Osteoblast (primary cell): ENCODE results near the gene ADGRF3. TPM values are rescaled to one million over a fixed set of nuclear protein-coding genes. Genes with fewer than 3 reads are reported as not detected.

ENCODE experiments used
- DNase-seq: peaks from one replicate; pipeline ENCODE4 v3.0.0; 2011; ENCODE audit warnings: low spot score, mixed read lengths; ENCODE audit not compliant: insufficient read length; ENCODE audit errors: missing footprints
- H2AFZ ChIP-seq: 2 replicates; pipeline ENCODE4 v1.6.0; 2011; ENCODE audit warnings: mild to moderate bottlenecking, low read length
- H3K27ac ChIP-seq: 2 replicates; pipeline ENCODE4 v1.5.1; 2011; ENCODE audit warnings: mild to moderate bottlenecking, low read depth, low read length, moderate library complexity
- H3K27me3 ChIP-seq: 2 replicates; pipeline ENCODE4 v1.6.0; 2012; ENCODE audit warnings: mild to moderate bottlenecking, control low read depth, inconsistent platforms, low read length, moderate library complexity; ENCODE audit not compliant: insufficient read depth
- H3K36me3 ChIP-seq: 2 replicates; pipeline ENCODE4 v1.5.1; 2011; ENCODE audit warnings: mild to moderate bottlenecking, low read length, control low read depth, moderate library complexity; ENCODE audit not compliant: insufficient read depth
- H3K4me1 ChIP-seq: 2 replicates; pipeline ENCODE4 v1.5.1; 2011; ENCODE audit warnings: mild to moderate bottlenecking, low read length, control low read depth, moderate library complexity; ENCODE audit not compliant: insufficient read depth
- H3K4me2 ChIP-seq: 2 replicates; pipeline ENCODE4 v1.6.0; 2011; ENCODE audit warnings: mild to moderate bottlenecking, low read length; ENCODE audit not compliant: insufficient read depth
- H3K4me3 ChIP-seq: fragments of 200-600 bp; sonication (generic); 3 replicates; pipeline ENCODE4 v1.5.1; 2012; ENCODE audit warnings: mild to moderate bottlenecking, low read length, inconsistent platforms; ENCODE audit not compliant: insufficient read depth
- H3K79me2 ChIP-seq: 2 replicates; pipeline ENCODE4 v1.6.0; 2012; ENCODE audit warnings: mild to moderate bottlenecking, low read length, control low read depth, inconsistent platforms; ENCODE audit not compliant: insufficient read depth
- H3K9me3 ChIP-seq: 2 replicates; pipeline ENCODE4 v1.5.1; 2011; ENCODE audit warnings: low read depth, low read length, control low read depth
- H4K20me1 ChIP-seq: 2 replicates; pipeline ENCODE4 v1.6.0; 2012; ENCODE audit warnings: mild to moderate bottlenecking, low read length, control low read depth; ENCODE audit not compliant: insufficient read depth
- total RNA-seq: library from RNA; depleted of rRNA; stranded (reverse); fragments of >200 nt; gene quantifications from 2 replicates; pipeline ENCODE4 v1.2.3, GENCODE V29; 2012
- TF ChIP-seq, protein P1 (sequence below): IDR thresholded peaks from 2 replicates; pipeline ENCODE4 v1.5.1; 2011; ENCODE audit warnings: mild to moderate bottlenecking, low read depth, low read length, moderate library complexity; ENCODE audit errors: extremely low read depth

Gene ADGRF3
- total RNA-seq, 1 donor: under 0.01 TPM

DNA sequence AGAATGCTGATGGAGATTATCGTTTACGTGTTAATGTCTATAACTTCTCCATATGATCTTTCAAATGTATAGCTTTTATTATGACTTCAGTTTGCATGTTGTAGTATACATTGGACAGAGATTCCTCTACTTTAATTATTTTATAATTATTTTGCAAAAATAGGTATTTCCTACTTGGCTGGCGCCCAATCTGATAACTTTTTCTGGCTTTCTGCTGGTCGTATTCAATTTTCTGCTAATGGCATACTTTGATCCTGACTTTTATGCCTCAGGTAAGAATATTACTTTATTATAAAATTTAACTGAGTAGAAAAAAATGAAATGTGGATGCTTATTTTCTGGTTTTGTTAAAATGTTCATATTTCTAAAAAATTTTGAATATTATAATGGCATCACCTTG, 18.1 kb upstream of the ADGRF3 start:
- Histone ChIP-seq H3K4me2 (no peak overlapping the region), H3K79me2 (peaks cover 45% of the 10 kb centered on the region), H3K9me3 (no peaks in the 10 kb centered on the region), H3K27me3 (no peaks in the 10 kb centered on the region), H3K27ac (no peak overlapping the region), H4K20me1 (peaks cover 47% of the 10 kb centered on the region), H3K4me3 (no peak overlapping the region), H3K4me1 (peaks cover 11% of the 10 kb centered on the region), H2AFZ (no peak overlapping the region), H3K36me3 (peaks cover 15% of the 10 kb centered on the region)
- TF ChIP-seq, protein P1, sequence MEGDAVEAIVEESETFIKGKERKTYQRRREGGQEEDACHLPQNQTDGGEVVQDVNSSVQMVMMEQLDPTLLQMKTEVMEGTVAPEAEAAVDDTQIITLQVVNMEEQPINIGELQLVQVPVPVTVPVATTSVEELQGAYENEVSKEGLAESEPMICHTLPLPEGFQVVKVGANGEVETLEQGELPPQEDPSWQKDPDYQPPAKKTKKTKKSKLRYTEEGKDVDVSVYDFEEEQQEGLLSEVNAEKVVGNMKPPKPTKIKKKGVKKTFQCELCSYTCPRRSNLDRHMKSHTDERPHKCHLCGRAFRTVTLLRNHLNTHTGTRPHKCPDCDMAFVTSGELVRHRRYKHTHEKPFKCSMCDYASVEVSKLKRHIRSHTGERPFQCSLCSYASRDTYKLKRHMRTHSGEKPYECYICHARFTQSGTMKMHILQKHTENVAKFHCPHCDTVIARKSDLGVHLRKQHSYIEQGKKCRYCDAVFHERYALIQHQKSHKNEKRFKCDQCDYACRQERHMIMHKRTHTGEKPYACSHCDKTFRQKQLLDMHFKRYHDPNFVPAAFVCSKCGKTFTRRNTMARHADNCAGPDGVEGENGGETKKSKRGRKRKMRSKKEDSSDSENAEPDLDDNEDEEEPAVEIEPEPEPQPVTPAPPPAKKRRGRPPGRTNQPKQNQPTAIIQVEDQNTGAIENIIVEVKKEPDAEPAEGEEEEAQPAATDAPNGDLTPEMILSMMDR: no peak
- DNase-seq: no peak

DNA sequence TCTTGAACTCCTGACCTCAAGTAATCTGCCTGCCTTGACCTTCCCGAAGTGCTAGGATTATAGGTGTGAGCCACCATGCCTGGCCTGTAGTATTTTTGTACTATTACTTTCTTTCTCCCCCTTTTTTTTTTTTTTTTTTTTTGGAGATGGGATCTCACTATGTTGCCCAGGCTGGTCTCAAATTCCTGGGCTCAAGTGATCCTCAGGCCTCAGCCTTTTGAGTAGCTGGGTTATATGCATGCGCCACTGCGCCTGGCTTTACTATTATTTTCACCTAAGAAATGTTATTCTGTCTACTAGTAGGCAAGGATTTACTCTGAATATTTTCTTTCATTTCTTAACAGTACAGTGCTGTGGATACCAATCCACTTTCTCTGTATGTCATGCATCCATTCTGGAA, 17.4 kb upstream of the ADGRF3 start:
- H3K9me3 ChIP-seq: no peaks in the 10 kb centered on the region
- no peak overlapping the region for H3K4me2 ChIP-seq
- H4K20me1 ChIP-seq: peaks cover 50% of the 10 kb centered on the region
- H2AFZ ChIP-seq: no peak overlapping the region
- DNase-seq: no peak
- no peak overlapping the region for H3K27ac ChIP-seq
- H3K27me3 ChIP-seq: no peaks in the 10 kb centered on the region
- H3K79me2 ChIP-seq: peaks cover 52% of the 10 kb centered on the region
- H3K36me3 ChIP-seq: peaks cover 14% of the 10 kb centered on the region
- H3K4me3 ChIP-seq: no peak overlapping the region
- TF ChIP-seq, protein P1: no peak
- H3K4me1 ChIP-seq: peaks cover 11% of the 10 kb centered on the region

DNA sequence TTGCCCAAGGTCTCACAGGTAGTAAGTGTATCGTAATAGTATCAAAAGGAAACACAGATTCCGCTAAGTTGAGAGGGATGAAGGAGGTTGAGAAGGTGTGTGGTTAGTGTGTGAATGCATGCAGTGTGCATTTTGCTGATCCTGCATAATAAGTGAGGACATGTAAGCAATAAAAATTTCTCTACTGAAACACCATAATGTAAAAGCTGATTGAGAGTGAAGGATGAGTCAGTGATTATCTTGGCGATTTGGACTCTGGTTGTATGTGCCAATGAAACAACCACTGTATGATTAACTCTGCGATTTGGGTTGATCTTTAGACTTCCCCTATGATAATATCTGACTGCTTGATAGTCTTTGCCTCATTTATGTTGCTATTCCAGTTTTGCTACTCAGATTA, 16.7 kb upstream of the ADGRF3 start:
- H4K20me1 ChIP-seq: peaks cover 56% of the 10 kb centered on the region
- DNase-seq: peak; percentile 89
- peaks cover 11% of the 10 kb centered on the region for H3K4me1 ChIP-seq
- H3K4me2 ChIP-seq: no peak overlapping the region
- peaks cover 11% of the 10 kb centered on the region for H3K36me3 ChIP-seq
- H3K27me3 ChIP-seq: no peaks in the 10 kb centered on the region
- no peaks in the 10 kb centered on the region for H3K9me3 ChIP-seq
- no peak overlapping the region for H3K4me3 ChIP-seq
- H3K27ac ChIP-seq: no peak overlapping the region
- H3K79me2 ChIP-seq: peaks cover 58% of the 10 kb centered on the region
- TF ChIP-seq, protein P1: no peak
- no peak overlapping the region for H2AFZ ChIP-seq

DNA sequence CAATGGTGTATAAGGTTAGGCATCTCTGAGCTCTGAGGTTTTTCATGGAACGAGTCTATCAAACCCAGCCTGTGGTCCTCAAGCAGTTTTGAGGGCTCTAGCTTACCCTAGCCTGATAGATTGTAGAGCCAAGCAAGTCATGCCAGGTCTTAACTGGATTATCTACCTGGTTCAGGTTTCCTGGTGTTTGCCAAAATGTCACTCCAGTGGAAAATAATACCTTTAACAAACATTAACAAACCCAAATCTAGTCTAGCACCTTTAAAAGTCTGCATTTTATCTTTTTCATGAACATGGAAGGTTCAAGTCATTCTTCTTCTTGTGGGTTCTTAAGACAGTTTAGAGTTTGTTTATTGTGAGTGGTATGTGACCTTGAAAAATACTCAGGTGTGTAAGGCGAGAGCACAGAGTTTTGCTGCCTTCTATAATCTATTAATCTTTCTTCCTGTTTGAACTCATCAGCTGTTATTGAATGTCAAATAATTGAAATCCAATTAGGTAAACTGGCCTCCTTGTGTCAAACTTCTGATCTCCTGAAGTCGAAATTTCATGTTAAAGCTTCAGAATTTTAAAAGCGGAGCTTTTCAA, 13.4 kb upstream of the ADGRF3 start:
- Histone ChIP-seq H3K4me3 (no peak overlapping the region), H3K79me2 (peaks cover 82% of the 10 kb centered on the region), H4K20me1 (peaks cover 57% of the 10 kb centered on the region), H2AFZ (no peak overlapping the region), H3K4me2 (no peak overlapping the region), H3K27me3 (no peaks in the 10 kb centered on the region), H3K36me3 (no peaks in the 10 kb centered on the region), H3K27ac (no peak overlapping the region), H3K9me3 (no peaks in the 10 kb centered on the region), H3K4me1 (peaks cover 25% of the 10 kb centered on the region)
- TF ChIP-seq, protein P1: no peak
- no peak for DNase-seq
